Mesothelial cell of epicardium (in vitro differentiated cells): ENCODE measurements around the gene C6orf163. TPM values are rescaled to one million over a fixed set of nuclear protein-coding genes. Genes with fewer than 3 reads are reported as not detected.

Experiments
- DNase-seq, 2 experiments: peaks; one replicate each; pipeline ENCODE4 v3.0.0; 2021; ENCODE audit warnings: low spot score in 2 of 2; ENCODE audit not compliant: unreplicated experiment in 2 of 2
- H3K27ac Mint-ChIP-seq: 2 replicates; pipeline ENCODE4 v1.8.0; 2021; ENCODE audit warnings: mixed read lengths
- H3K27me3 Mint-ChIP-seq: 2 replicates; pipeline ENCODE4 v1.8.0; 2021; ENCODE audit warnings: low read depth, mixed read lengths
- H3K36me3 Mint-ChIP-seq: 2 replicates; pipeline ENCODE4 v1.8.0; 2021; ENCODE audit warnings: mixed read lengths
- H3K4me1 Mint-ChIP-seq: 2 replicates; pipeline ENCODE4 v1.8.0; 2021; ENCODE audit warnings: mixed read lengths
- H3K4me3 Mint-ChIP-seq: 2 replicates; pipeline ENCODE4 v1.8.0; 2021; ENCODE audit warnings: mild to moderate bottlenecking, moderate library complexity, mixed read lengths
- H3K9me3 Mint-ChIP-seq: 2 replicates; pipeline ENCODE4 v1.8.0; 2021; ENCODE audit warnings: mixed read lengths
- total RNA-seq: library from RNA; stranded (reverse); gene quantifications from 3 replicates; pipeline ENCODE4 v1.2.1, GENCODE V29; 2021
- TF ChIP-seq, protein P1 (sequence below): fragments of 200-600 bp; sonication (generic); IDR thresholded peaks from one replicate; pipeline ENCODE4 v1.5.0; 2021; ENCODE audit warnings: antibody characterized with exemption; ENCODE audit not compliant: unreplicated experiment

C6orf163 gene
- total RNA-seq, 1 donor from 2014 or later, result 10.0 TPM

DNA sequence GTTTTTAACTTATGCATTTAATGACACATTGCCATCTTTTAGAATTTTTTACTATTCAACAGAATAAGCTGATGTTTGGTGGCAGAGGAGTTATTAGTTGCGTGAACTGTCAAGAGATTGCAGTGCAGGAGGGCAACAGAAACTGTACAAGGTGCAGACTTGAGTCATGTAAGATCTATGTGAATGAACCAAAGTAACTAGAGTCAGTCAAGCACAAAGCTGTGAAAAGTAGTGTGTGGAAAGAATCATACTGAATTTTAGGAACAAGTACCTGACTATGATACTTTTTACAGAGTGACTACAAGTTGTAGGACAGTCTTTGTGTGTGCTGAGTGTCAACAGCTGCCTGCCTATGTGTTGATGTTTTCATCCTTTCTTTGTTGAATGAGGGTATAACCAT is 2.7 kb upstream of the C6orf163 start:
- Mint-ChIP-seq H3K9me3 (no peaks in the 10 kb centered on the region), H3K27me3 (no peaks in the 10 kb centered on the region), H3K4me1 (peaks cover 56% of the 10 kb centered on the region), H3K27ac (peak overlapping the region; percentile 22), H3K36me3 (peaks cover 4% of the 10 kb centered on the region), H3K4me3 (no peak overlapping the region)
- TF ChIP-seq, protein P1, sequence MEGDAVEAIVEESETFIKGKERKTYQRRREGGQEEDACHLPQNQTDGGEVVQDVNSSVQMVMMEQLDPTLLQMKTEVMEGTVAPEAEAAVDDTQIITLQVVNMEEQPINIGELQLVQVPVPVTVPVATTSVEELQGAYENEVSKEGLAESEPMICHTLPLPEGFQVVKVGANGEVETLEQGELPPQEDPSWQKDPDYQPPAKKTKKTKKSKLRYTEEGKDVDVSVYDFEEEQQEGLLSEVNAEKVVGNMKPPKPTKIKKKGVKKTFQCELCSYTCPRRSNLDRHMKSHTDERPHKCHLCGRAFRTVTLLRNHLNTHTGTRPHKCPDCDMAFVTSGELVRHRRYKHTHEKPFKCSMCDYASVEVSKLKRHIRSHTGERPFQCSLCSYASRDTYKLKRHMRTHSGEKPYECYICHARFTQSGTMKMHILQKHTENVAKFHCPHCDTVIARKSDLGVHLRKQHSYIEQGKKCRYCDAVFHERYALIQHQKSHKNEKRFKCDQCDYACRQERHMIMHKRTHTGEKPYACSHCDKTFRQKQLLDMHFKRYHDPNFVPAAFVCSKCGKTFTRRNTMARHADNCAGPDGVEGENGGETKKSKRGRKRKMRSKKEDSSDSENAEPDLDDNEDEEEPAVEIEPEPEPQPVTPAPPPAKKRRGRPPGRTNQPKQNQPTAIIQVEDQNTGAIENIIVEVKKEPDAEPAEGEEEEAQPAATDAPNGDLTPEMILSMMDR, result no peak
- DNase-seq, result no peak

DNA sequence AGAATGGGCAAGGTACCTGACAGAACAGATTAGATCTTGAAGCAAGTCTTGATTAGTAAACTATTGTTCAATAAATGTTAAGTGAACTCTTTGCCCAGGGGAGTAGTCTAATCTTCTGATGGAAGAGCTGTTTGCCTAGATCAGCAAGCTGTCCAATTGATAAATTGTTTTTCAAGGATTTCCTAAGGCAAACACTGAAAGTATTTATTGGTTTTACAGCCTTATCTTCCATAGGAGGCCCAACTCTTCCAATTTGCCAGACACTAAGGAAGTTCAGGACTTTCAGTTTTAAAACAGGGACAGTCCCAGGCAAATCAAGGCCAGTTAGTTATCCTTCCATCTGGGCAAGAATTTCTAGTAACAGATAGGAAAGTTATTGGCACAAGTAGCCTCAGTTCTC is 1.8 kb upstream of the C6orf163 start:
- Mint-ChIP-seq H3K4me1 (peaks cover 54% of the 10 kb centered on the region), H3K36me3 (peaks cover 5% of the 10 kb centered on the region), H3K27me3 (no peaks in the 10 kb centered on the region), H3K9me3 (no peaks in the 10 kb centered on the region), H3K4me3 (no peak overlapping the region), H3K27ac (peak overlapping the region; percentile 4)
- TF ChIP-seq, protein P1, result no peak
- no peak for DNase-seq

DNA sequence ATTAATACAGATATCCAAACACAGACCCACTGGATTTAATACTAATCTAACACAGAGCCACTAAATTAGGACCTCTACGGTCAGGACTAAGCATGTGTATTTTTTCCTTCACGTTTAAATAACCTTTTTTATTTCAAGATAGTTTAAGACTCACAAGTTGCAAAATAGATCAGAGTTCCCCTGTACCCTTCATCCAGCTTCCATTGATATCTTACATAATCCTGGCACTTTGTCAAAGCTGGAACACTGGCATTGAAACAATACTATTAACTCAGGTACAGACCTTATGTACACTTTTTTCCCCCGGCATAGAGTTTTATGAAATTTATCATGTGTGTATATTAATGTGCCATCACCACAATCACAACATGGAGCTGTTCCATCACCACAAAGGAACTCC is 2.1 kb downstream of the C6orf163 start:
- peaks cover 5% of the 10 kb centered on the region for H3K36me3 Mint-ChIP-seq

DNA sequence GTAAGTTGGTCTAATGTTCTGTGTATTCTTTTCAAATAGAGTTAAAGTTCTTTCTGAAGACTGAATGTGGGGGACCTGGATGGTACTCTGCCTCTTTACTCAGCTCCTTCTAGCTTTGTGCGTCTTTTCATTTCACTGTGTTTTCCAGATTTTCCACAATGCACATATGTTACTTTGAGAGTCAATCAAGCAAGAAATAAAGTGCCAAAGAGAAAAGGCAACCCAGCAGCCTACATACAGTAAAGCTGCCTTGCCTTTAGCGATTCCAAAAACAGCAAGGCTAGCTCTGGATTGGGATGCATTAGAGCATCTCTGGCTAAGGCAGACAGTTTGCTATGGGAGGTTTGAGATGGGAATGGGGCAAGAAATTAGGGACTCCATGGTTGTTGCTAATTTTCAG is 5.3 kb downstream of the C6orf163 start:
- H3K9me3 Mint-ChIP-seq, result no peaks in the 10 kb centered on the region
- H3K4me1 Mint-ChIP-seq, result peaks cover 2% of the 10 kb centered on the region
- no peak overlapping the region for H3K27ac Mint-ChIP-seq
- TF ChIP-seq, protein P1, result no peak
- no peak overlapping the region for H3K4me3 Mint-ChIP-seq
- no peak for DNase-seq
- peaks cover 8% of the 10 kb centered on the region for H3K36me3 Mint-ChIP-seq
- no peaks in the 10 kb centered on the region for H3K27me3 Mint-ChIP-seq

More for the DNA sequence above, 2.1 kb downstream of the C6orf163 start:
- no peaks in the 10 kb centered on the region for H3K27me3 Mint-ChIP-seq
- TF ChIP-seq, protein P1, result no peak
- H3K9me3 Mint-ChIP-seq, result no peaks in the 10 kb centered on the region
- DNase-seq, result no peak
- H3K4me3 Mint-ChIP-seq, result no peak overlapping the region
- H3K4me1 Mint-ChIP-seq, result peaks cover 32% of the 10 kb centered on the region
- H3K27ac Mint-ChIP-seq, result no peak overlapping the region

DNA sequence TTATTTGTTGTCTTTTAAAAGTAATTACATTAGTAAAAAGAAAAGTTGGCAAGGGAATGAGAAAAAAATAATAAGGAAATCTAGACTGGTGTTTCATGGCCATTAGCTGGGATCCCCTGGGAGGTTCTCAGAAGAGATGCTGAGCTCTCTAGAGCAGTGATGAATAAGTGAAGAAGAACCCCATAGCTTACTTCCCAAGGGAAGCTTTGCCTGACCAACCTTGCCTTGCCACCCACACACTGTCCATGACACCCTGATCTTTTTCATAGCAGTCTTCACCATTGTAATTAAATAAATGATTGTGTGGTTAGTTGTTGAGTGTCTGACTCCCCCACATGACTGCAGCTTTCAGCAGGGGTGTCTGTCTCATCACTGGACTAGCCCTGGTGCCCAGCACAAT is 5.9 kb downstream of the C6orf163 start:
- H3K9me3 Mint-ChIP-seq, result no peaks in the 10 kb centered on the region
- H3K4me3 Mint-ChIP-seq, result no peak overlapping the region

More for the DNA sequence above, 5.9 kb downstream of the C6orf163 start:
- no peak for DNase-seq
- no peak overlapping the region for H3K27ac Mint-ChIP-seq
- no peaks in the 10 kb centered on the region for H3K27me3 Mint-ChIP-seq
- H3K4me1 Mint-ChIP-seq, result no peaks in the 10 kb centered on the region
- peaks cover 8% of the 10 kb centered on the region for H3K36me3 Mint-ChIP-seq
- TF ChIP-seq, protein P1, result no peak
